ENCODE results near the gene CAPZB.

The CAPZB gene

DNA sequence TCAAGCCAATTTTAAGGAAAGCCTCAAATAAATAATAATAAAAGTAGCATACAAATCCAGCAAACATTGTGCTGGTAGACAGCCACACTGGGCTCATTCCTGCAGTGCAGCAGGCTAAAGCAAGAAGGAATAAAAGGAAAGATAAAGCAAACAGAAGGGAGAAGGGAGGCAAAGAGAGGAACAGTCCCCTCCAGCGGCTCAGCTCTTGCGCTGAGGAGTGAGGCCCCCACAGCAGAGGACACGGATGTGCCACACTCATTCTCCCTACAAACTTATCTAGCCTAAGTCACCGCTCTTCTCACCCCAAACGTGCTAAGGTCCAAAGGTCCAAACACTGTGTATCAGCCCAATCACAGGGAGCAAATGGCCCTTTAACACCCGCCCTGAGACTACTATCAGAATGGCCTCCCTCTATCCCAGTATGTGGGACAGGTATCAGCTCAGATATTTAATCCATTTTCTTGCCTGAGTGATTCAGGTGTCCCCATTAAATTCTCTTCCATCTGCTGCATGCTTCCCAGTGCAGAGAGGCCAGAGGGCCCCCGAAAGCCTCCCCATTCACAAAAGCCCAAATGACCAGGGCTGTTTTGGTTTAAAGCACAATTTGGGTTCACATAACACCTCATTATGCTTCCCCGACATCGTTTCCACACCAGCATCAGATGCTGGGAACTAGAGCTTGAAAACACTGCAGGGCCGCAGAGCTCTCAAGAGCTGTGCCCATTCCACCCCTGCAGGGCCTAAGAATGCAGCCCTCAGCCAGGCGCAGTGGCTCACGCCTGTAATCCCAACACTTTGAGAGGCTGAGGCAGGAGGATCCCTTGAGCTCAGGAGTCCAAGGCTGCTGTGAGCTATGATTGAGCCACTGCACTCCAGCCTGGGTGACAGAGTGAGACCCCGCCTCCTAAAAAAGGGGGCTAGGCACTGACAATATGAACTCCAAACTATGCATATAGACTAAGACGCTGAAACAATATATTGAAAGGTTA lies 17.8 kb downstream of the CAPZB start:
- DNase-seq = no peak

DNA sequence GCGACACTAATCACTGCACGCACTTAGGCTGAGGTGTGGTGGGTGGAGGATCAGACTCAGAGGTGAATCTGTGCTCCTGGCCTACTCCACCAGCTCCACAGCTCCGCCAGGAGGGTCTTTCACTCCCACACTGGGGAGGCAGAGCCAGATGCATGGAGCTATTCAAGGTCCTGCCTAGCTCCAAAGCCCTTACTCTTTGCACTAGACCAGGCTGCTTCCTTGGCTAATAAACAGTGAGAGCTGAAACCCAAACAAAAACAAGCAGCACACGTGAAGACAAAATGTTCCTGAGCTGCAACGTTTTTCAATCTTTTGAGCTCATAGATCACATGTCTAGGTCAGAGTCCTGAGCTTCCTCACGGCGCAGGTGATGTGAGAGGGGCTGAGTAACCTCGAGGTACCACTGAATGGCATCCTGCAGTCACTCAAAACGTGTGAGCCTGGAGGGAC lies 19.2 kb downstream of the CAPZB start:
- DNase-seq = no peak

DNA sequence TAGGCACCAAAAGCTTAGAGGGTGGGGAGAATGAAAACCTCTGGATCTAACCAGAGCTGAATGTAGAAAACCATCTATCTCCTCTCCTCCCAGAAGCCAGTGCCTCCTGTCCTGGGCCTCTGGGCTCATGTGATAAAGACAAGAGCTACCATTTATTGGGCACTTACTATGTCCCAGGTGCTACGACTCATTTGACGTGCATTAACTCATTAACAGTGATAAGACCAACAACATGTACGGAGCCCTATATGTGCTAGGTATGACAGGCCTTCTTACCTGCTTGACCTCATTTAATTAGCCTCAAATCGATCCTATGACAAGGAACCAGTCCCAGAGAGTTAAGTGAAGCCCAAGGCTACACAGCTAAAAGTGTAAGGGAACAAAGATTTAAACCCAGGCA lies 19.7 kb downstream of the CAPZB start:
- DNase-seq = no peak

- DNase-seq = no peak
Measured at GRCh38 chr1:19465123-19465522, 20.2 kb downstream of the CAPZB start.

GRCh38 chr1:19464696-19465095 lies 20.6 kb downstream of the CAPZB start:
- DNase-seq = no peak

GRCh38 chr1:19463504-19463803 lies 21.9 kb downstream of the CAPZB start:
- DNase-seq = no peak

- DNase-seq = no peak
Measured at GRCh38 chr1:19462781-19463503, 22.4 kb downstream of the CAPZB start.

DNA sequence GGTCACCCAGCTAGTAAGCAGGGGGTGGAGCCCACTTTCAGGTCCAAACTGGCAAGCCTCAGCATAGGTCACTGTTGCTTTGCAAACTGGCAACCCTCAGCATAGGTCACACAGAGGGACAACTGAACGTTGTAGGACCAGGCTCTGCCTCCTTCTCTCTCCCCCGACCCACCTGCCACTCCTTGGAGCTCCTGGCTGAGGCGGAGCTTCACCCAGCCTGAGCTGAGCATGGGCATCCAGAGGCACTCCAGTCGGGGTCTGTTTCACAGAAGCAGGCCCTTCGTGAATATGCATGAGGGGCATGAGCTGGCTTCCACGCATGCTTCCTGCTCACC lies 24.2 kb downstream of the CAPZB start:
- DNase-seq = no peak

DNA sequence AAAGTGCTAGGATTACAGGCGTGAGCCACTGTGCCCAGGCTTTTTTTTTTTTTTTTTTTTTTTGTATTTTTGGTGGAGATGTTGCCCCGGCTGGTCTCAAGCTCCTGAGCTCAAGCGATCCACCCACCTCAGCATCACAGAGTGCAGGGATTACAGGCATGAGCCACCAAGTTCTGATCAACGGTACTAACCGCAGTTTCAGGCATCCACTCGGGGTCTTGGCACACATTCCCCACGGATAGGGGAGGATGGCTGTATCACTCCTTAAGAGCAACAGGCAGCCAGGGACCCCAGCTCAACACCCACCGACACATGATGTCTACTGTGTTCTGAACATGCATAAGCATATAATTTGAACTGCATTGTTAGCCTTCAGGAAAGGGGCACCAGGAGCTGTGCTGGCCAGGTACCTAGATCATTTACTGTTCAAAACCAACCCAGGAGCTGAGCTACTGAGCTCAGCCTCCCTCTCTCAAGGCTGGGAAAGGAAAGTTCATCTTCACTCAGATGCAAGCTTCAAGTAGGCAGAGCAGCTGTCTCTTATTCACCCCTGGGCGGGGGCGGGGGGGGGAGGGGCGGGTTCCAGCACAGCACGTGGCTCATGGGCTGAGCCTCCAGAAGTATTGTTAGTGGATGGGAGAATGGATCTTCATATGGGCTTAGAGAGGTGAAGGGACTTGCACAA lies 24.7 kb downstream of the CAPZB start:
- no peak for DNase-seq

- DNase-seq = no peak
Measured at GRCh38 chr1:19458815-19459417, 26.4 kb downstream of the CAPZB start.

DNA sequence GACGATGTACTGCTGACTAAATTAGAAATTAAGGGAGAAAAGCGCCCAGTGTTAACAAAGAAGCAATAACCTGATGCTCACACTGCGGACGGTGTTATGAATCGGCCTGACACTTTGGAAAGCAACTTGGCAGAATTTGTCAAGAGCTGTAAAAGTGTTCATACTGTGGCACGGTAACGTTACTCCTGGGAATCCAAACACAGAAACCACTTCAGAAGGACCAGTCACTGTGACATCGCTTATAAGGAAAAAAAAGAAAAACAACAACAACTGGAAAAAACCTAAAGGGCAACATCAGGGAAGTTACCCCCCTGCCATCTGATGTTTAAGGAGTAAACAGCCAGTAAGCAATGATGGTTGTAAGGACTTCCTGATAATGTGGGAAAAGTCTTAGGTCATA lies 27.7 kb downstream of the CAPZB start:
- no peak for DNase-seq

DNA sequence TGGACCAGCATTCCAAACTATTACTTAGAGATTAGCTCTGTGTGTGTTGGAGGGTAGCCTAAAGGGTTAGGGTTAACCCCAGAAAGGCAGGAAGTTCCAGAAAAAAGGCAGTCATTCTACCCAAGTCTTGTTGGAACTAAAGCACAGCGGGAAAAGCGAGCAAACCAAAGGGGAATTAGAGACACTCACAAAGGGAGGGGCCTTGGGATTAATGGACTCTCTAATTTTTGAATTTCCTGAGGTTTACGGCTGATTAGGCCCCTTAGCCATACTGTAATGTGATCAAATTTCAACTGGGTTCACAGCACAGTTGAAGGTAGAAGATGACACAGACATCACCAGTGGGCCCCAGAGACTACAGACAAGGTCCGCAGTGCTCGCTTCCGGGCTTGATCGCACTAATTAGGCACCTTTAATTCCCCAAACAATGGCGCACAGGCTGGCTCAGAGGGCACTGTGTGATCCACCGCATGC lies 28.3 kb downstream of the CAPZB start:
- no peak for DNase-seq

- no peak for DNase-seq
Measured at GRCh38 chr1:19455353-19455752, 30.0 kb downstream of the CAPZB start.

- DNase-seq = peak; percentile 57
Measured at GRCh38 chr1:19454265-19455146, 30.8 kb downstream of the CAPZB start.

- DNase-seq = no peak
Measured at GRCh38 chr1:19453741-19454201, 31.6 kb downstream of the CAPZB start.

GRCh38 chr1:19452221-19452663 lies 33.1 kb downstream of the CAPZB start:
- DNase-seq = no peak

DNA sequence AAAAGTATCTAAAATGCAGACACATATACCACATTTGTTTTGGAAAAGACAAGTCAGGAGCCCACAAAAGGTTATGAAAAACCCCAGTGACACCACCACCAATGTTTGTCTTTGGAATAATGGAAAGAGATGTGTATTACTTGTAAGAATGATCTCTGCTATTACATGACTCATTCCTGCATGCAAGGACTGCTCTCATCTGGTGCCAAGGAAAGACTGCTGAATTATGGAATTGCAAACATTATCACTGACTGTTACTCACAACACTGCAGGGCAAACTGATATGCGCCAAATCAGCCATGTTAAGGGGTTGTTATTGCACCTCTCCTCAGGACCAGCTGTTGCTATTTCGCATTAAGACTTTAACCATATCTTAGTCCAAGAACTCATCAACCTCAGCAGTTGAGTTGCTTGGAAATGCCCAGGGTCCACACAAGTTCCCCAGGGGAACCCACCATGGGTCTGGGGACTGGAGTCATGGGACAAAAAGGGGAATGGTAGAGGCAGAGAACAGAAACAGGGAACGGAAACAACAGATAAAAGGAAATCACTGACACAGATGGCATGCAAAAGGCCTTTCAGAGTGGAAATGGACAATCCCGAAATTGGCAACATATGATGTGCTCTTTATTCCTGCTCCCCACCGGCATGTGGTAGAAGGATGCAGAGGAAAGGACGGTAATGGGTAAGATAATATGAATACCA lies 34.4 kb downstream of the CAPZB start:
- no peak for DNase-seq

GRCh38 chr1:19449454-19450228 lies 35.7 kb downstream of the CAPZB start:
- DNase-seq = no peak

DNA sequence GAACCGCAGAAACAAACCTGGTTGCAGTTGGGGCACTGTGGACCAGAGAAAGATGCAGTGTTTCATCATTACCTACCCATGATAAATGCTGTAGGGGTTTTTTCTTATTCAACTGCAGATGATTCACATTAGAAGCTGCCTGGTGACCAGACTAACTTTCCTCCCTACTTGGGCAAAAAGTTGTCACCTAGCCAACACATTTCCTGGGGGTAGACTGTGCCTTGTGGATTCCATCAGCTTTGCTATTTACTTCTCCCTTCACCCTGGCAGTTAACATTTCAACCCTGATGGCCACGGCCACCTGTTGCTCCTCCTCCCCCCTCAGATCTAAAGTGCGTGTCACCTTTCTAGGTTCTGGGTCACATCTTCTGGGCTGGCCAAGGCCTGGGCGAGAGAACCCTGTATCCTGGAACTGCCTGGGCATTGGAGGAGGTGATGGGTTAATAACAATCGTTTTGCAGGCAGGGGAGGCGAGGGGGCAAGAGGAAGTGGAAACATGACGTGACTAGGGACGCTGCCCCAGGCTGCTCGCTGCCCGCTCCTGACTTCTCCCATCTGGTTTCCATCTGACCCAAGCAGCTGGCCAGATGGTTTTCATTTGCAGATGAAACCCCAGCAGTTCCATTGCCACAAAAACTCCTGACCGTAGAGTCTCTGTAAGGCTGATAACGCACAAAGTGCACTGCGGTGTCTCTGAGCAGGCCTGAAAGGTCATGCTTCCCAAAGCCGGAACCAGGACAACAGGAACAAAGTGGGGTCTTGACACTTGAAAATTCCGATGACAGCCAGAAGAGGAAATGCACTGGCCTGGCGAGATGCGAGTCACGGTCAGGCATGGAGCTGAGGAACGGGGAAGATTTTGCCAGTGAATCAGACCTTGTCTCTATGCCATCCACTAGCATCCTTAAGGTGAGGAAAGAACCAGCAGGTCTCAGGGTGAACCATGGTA lies 36.6 kb downstream of the CAPZB start:
- no peak for DNase-seq
